ENCODE data around the gene ME3.

ME3 gene

GRCh38 chr11:86704710-86705109, 32.3 kb upstream of the ME3 start:
- TF ChIP-seq CTCF (IDR thresholded peaks at IDR 0.05; ENCODE audit: insufficient read depth, low read depth, low read length, missing control alignments) = no peak
- no peak for DNase-seq (ENCODE audit: low read depth)
- no peak overlapping the region for H3K4me3 ChIP-seq (ENCODE audit: low read depth, low read length)

GRCh38 chr11:86703987-86704386, 31.6 kb upstream of the ME3 start:
- TF ChIP-seq CTCF (IDR thresholded peaks at IDR 0.05; ENCODE audit: insufficient read depth, low read depth, low read length, missing control alignments) = no peak
- DNase-seq (ENCODE audit: low read depth) = no peak
- no peak overlapping the region for H3K4me3 ChIP-seq (ENCODE audit: low read depth, low read length)

GRCh38 chr11:86702220-86702983, 30.0 kb upstream of the ME3 start:
- DNase-seq (ENCODE audit: low read depth) = no peak
- no peak for TF ChIP-seq CTCF (IDR thresholded peaks at IDR 0.05; ENCODE audit: insufficient read depth, low read depth, low read length, missing control alignments)
- H3K4me3 ChIP-seq (ENCODE audit: low read depth, low read length) = no peak overlapping the region

- DNase-seq (ENCODE audit: low read depth) = no peak
- H3K4me3 ChIP-seq (ENCODE audit: low read depth, low read length) = no peak overlapping the region
- no peak for TF ChIP-seq CTCF (IDR thresholded peaks at IDR 0.05; ENCODE audit: insufficient read depth, low read depth, low read length, missing control alignments)
These were observed 26.8 kb upstream of the ME3 start for GRCh38 chr11:86699040-86699791.

GRCh38 chr11:86698639-86699038, 26.2 kb upstream of the ME3 start:
- no peak for DNase-seq (ENCODE audit: low read depth)
- TF ChIP-seq CTCF (IDR thresholded peaks at IDR 0.05; ENCODE audit: insufficient read depth, low read depth, low read length, missing control alignments) = no peak
- H3K4me3 ChIP-seq (ENCODE audit: low read depth, low read length) = no peak overlapping the region

- no peak overlapping the region for H3K4me3 ChIP-seq (ENCODE audit: low read depth, low read length)
- no peak for DNase-seq (ENCODE audit: low read depth)
- TF ChIP-seq CTCF (IDR thresholded peaks at IDR 0.05; ENCODE audit: insufficient read depth, low read depth, low read length, missing control alignments) = no peak
These were observed 24.0 kb upstream of the ME3 start for GRCh38 chr11:86696451-86696850.

Data from GM12865 (cell line).